Tibial artery (tissue), 4 donors: ENCODE measurements around the gene SYT1.
"Not testable (repeated sequence)": the region's sequence is repeated elsewhere in the genome, so short reads cannot be mapped to it uniquely, and the experiment has no call there.

Source experiments
- DNase-seq, 2 donors: peaks; one replicate each; pipeline ENCODE4 v3.0.0-alpha.2; 2019
- H3K27ac ChIP-seq, 2 donors: fragments of 200-600 bp; sonication (generic) in 1 of 2; 1 replicate in 1 of 2; 2 replicates in 1 of 2; pipeline ENCODE4 v1.5.1; 2018 to 2019; ENCODE audit warnings: mild to moderate bottlenecking in 1 of 2
- H3K27me3 ChIP-seq, 2 donors: fragments of 200-600 bp; sonication (generic) in 1 of 2; one replicate each; pipeline versions ENCODE4 v1.5.1 to v1.6.0; 2016 to 2019
- H3K36me3 ChIP-seq, 3 donors: fragments of 200-600 bp; sonication (generic) in 2 of 3; one replicate each; pipeline ENCODE4 v1.5.1; 2016 to 2019; ENCODE audit warnings: mild to moderate bottlenecking in 2 of 3
- H3K4me1 ChIP-seq, 4 donors: fragments of 200-600 bp; sonication (generic) in 2 of 4; 1 replicate in 3 of 4; 2 replicates in 1 of 4; pipeline ENCODE4 v1.5.1; 2016 to 2019
- H3K4me3 ChIP-seq, 2 donors: fragments of 200-600 bp; sonication (generic) in 1 of 2; 1 replicate in 1 of 2; 2 replicates in 1 of 2; pipeline ENCODE4 v1.5.1; 2018 to 2019; ENCODE audit warnings: mild to moderate bottlenecking in 2 of 2
- H3K9me3 ChIP-seq, 3 donors: fragments of 200-600 bp; sonication (generic) in 1 of 3; one replicate each; pipeline ENCODE4 v1.5.1; 2016 to 2019
- CTCF ChIP-seq, 2 experiments: fragments of 200-600 bp in 1 of 2; fragments of 450-650 bp in 1 of 2; IDR thresholded peaks; one replicate each; pipeline ENCODE4 v1.5.1; 2017 to 2019; ENCODE audit warnings: antibody characterized with exemption in 2 of 2, mild to moderate bottlenecking in 1 of 2, moderate library complexity in 1 of 2
- intact Hi-C: fragments of 100-400 bp; cut with DNase I; formaldehyde crosslinking; loops from one replicate; pipeline ENCODE4 v1.15.0; 2023; ENCODE audit warnings: low total_unique reads

The SYT1 gene

GRCh38 chr12:79200176-79200575 is 335.6 kb downstream of the SYT1 start:
- DNase-seq, result no peak
- H3K9me3 ChIP-seq, result no peaks in the 10 kb centered on the region
- no peaks in the 10 kb centered on the region for H3K36me3 ChIP-seq
- no peak overlapping the region for H3K27ac ChIP-seq
- no peak overlapping the region for H3K4me3 ChIP-seq
- no peaks in the 10 kb centered on the region for H3K4me1 ChIP-seq
- no peaks in the 10 kb centered on the region for H3K27me3 ChIP-seq
- no peak for TF ChIP-seq CTCF (IDR thresholded peaks at IDR 0.05)
- intact Hi-C loops, result no loop called here

- Histone ChIP-seq H3K4me3 (no peak overlapping the region), H3K9me3 (no peaks in the 10 kb centered on the region), H3K4me1 (no peaks in the 10 kb centered on the region), H3K27me3 (no peaks in the 10 kb centered on the region), H3K36me3 (no peaks in the 10 kb centered on the region), H3K27ac (no peak overlapping the region)
- intact Hi-C loops, result no loop called here
- no peak for TF ChIP-seq CTCF (IDR thresholded peaks at IDR 0.05)
- no peak for DNase-seq
Observed at GRCh38 chr12:79203058-79203647, 338.6 kb downstream of the SYT1 start.

- intact Hi-C loops, result no loop called here
- TF ChIP-seq CTCF (IDR thresholded peaks at IDR 0.05), result no peak
- H3K36me3 ChIP-seq, result no peaks in the 10 kb centered on the region
- H3K27me3 ChIP-seq, result no peaks in the 10 kb centered on the region
- H3K9me3 ChIP-seq, result peaks cover 0 to 3% (median 3%) of the 10 kb centered on the region in 3 donors
- DNase-seq, result no peak
- no peaks in the 10 kb centered on the region for H3K4me1 ChIP-seq
- no peak overlapping the region for H3K27ac ChIP-seq
- no peak overlapping the region for H3K4me3 ChIP-seq
Observed at GRCh38 chr12:79206871-79207270, 342.3 kb downstream of the SYT1 start.

- DNase-seq, H3K9me3 ChIP-seq, H3K27ac ChIP-seq, H3K27me3 ChIP-seq, intact Hi-C loops, H3K36me3 ChIP-seq, H3K4me3 ChIP-seq, H3K4me1 ChIP-seq: not testable (repeated sequence)
Observed at GRCh38 chr12:79210403-79210802, 345.8 kb downstream of the SYT1 start.

GRCh38 chr12:79217306-79217705 is 352.7 kb downstream of the SYT1 start:
- no peak overlapping the region for H3K27ac ChIP-seq
- H3K27me3 ChIP-seq, result no peaks in the 10 kb centered on the region
- TF ChIP-seq CTCF (IDR thresholded peaks at IDR 0.05), result no peak
- DNase-seq, result no peak
- H3K4me3 ChIP-seq, result no peak overlapping the region
- intact Hi-C loops, result no loop called here
- H3K9me3 ChIP-seq, result peaks cover 0 to 13% (median 4%) of the 10 kb centered on the region in 3 donors
- no peaks in the 10 kb centered on the region for H3K4me1 ChIP-seq
- no peaks in the 10 kb centered on the region for H3K36me3 ChIP-seq

- intact Hi-C loops, result no loop called here
- Histone ChIP-seq H3K4me3 (no peak overlapping the region), H3K9me3 (peaks cover 0 to 17% (median 14%) of the 10 kb centered on the region in 3 donors), H3K27ac (no peak overlapping the region), H3K36me3 (no peaks in the 10 kb centered on the region), H3K27me3 (no peaks in the 10 kb centered on the region), H3K4me1 (no peaks in the 10 kb centered on the region)
- TF ChIP-seq CTCF (IDR thresholded peaks at IDR 0.05), result no peak
- DNase-seq, result no peak
Observed at GRCh38 chr12:79223210-79223609, 358.6 kb downstream of the SYT1 start.
